Tibial nerve (tissue), 4 donors: Measurements from ENCODE around the gene CD81. TPM values are rescaled to one million over a fixed set of nuclear protein-coding genes. Genes with fewer than 3 reads are reported as not detected.

ENCODE experiments used
- DNase-seq, 2 donors: peaks; one replicate each; pipeline ENCODE4 v3.0.0-alpha.2; 2019; ENCODE audit warnings: low spot score in 2 of 2
- H3K27ac ChIP-seq, 4 donors: fragments of 200-600 bp; sonication (generic) in 3 of 4; one replicate each; pipeline ENCODE4 v1.5.1; 2017 to 2019; ENCODE audit warnings: mild to moderate bottlenecking in 1 of 4
- H3K27me3 ChIP-seq, 2 donors: fragments of 200-600 bp; sonication (generic) in 1 of 2; one replicate each; pipeline versions ENCODE4 v1.5.1 to v1.6.0; 2017 to 2019
- H3K36me3 ChIP-seq, 3 donors: fragments of 200-600 bp; sonication (generic); one replicate each; pipeline ENCODE4 v1.5.1; 2018 to 2019
- H3K4me1 ChIP-seq, 4 donors: fragments of 200-600 bp; sonication (generic) in 3 of 4; one replicate each; pipeline ENCODE4 v1.5.1; 2017 to 2019
- H3K4me3 ChIP-seq, 4 donors: fragments of 200-600 bp; sonication (generic) in 3 of 4; one replicate each; pipeline ENCODE4 v1.5.1; 2017 to 2019; ENCODE audit warnings: mild to moderate bottlenecking in 1 of 4, moderate library complexity in 1 of 4
- H3K9me3 ChIP-seq, 4 donors: fragments of 200-600 bp; sonication (generic) in 3 of 4; one replicate each; pipeline ENCODE4 v1.5.1; 2017 to 2019
- EP300 ChIP-seq, 2 donors: sonication (generic); formaldehyde crosslinking; IDR thresholded peaks; one replicate each; pipeline ENCODE4 v1.6.1; 2017; ENCODE audit warnings: antibody characterized with exemption in 2 of 2, mild to moderate bottlenecking in 1 of 2
- POLR2A ChIP-seq, 2 donors: fragments of 450-650 bp; IDR thresholded peaks; one replicate each; pipeline ENCODE4 v1.6.1; 2017; ENCODE audit warnings: antibody characterized with exemption in 2 of 2, mild to moderate bottlenecking in 2 of 2, moderate library complexity in 2 of 2
- WGBS, 2 donors: methylation state at CpG; one replicate each; pipeline ENCODE4 v1.1.5; 2018; 5-methylcytosine and 5-hydroxymethylcytosine counted together
- total RNA-seq, 4 donors: library from RNA; depleted of rRNA; stranded (reverse); fragments of >200 nt; gene quantifications; one replicate each; pipeline ENCODE4 v1.1.0, GENCODE V29; 2016
- TF ChIP-seq, protein P1 (sequence below), 5 experiments: fragments of 200-600 bp in 3 of 5; fragments of 450-650 bp in 2 of 5; sonication (generic) in 3 of 5; IDR thresholded peaks; one replicate each; pipeline ENCODE4 v1.5.1; 2016 to 2019; ENCODE audit warnings: antibody characterized with exemption in 5 of 5, mild to moderate bottlenecking in 3 of 5, moderate library complexity in 2 of 5

The CD81 gene
- total RNA-seq: 100 to 1,000 TPM; 650 to 822 (median 674) TPM

DNA sequence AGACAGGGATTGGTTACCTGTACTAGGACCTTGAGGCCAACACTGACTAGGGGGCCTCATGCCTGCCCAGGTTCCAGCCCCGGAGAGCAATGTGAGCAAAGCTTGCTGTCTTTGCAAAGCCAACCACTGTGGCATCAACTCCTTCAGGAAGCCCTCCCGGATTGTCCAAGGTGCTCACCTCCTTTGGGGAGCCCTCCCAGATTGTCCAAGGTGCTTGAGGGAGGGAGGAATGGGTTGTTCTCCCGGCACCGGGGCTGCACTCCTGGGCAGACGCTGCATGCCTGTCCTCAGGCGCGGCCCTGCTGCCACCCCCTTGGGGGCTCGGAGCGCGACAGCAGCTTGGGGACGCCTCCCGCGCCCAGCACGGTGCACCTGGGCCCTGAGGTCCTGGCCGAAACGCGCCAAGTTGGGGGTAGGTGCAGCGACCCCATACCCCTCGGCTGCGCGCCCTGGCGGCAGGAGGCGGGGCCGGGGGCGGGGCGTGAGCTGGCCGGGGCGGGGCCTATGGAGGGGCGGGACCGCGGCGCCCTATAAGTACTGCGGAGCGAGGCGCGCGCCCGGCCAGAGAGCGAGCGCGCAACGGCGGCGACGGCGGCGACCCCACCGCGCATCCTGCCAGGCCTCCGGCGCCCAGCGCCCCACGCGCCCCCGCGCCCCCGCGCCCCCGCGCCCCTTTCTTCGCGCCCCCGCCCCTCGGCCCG, at the start of gene CD81:
CD81 (plus strand) TSS at position 560 of the 701 bp plus-strand sequence. CDS start 240 bp downstream, outside the sequence.
- H3K27ac ChIP-seq: peak within 1 kb of the TSS; percentile 94 to 99 (median 98)
- peaks cover 3 to 41% (median 33%) of the 10 kb centered on the region in 4 donors for H3K4me1 ChIP-seq
- H3K9me3 ChIP-seq: no peaks in the 10 kb centered on the region
- TF ChIP-seq, protein P1, sequence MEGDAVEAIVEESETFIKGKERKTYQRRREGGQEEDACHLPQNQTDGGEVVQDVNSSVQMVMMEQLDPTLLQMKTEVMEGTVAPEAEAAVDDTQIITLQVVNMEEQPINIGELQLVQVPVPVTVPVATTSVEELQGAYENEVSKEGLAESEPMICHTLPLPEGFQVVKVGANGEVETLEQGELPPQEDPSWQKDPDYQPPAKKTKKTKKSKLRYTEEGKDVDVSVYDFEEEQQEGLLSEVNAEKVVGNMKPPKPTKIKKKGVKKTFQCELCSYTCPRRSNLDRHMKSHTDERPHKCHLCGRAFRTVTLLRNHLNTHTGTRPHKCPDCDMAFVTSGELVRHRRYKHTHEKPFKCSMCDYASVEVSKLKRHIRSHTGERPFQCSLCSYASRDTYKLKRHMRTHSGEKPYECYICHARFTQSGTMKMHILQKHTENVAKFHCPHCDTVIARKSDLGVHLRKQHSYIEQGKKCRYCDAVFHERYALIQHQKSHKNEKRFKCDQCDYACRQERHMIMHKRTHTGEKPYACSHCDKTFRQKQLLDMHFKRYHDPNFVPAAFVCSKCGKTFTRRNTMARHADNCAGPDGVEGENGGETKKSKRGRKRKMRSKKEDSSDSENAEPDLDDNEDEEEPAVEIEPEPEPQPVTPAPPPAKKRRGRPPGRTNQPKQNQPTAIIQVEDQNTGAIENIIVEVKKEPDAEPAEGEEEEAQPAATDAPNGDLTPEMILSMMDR (IDR thresholded peaks at IDR 0.05): peak in 1 of 5 experiments; percentile 6
- TF ChIP-seq POLR2A (IDR thresholded peaks at IDR 0.05) (no peak), EP300 (IDR thresholded peaks at IDR 0.05) (peak in 1 of 2 donors; percentile 81)
- H3K4me3 ChIP-seq: peak within 1 kb of the TSS; percentile 69 to 97 (median 86)
- DNase-seq: peak in 1 of 2 donors; percentile 45
- no peaks in the 10 kb centered on the region for H3K36me3 ChIP-seq
- WGBS, 2 donors: 44 to 50% methylated on average over 2 of the region's 65 CpGs
- H3K27me3 ChIP-seq: no peaks in the 10 kb centered on the region

- TF ChIP-seq, protein P1 (IDR thresholded peaks at IDR 0.05): no peak
- TF ChIP-seq EP300 (IDR thresholded peaks at IDR 0.05): no peak
- no peak for TF ChIP-seq POLR2A (IDR thresholded peaks at IDR 0.05)
- Histone ChIP-seq H3K9me3 (no peaks in the 10 kb centered on the region), H3K27me3 (no peaks in the 10 kb centered on the region), H3K27ac (no peak overlapping the region), H3K4me1 (no peaks in the 10 kb centered on the region), H3K36me3 (no peaks in the 10 kb centered on the region), H3K4me3 (no peak overlapping the region)
- DNase-seq: no peak
- WGBS, 2 donors: 86 to 87% methylated on average over 11 of the region's 11 CpGs
Observed at GRCh38 chr11:2328021-2328420, 49.1 kb upstream of the CD81 start.

DNA sequence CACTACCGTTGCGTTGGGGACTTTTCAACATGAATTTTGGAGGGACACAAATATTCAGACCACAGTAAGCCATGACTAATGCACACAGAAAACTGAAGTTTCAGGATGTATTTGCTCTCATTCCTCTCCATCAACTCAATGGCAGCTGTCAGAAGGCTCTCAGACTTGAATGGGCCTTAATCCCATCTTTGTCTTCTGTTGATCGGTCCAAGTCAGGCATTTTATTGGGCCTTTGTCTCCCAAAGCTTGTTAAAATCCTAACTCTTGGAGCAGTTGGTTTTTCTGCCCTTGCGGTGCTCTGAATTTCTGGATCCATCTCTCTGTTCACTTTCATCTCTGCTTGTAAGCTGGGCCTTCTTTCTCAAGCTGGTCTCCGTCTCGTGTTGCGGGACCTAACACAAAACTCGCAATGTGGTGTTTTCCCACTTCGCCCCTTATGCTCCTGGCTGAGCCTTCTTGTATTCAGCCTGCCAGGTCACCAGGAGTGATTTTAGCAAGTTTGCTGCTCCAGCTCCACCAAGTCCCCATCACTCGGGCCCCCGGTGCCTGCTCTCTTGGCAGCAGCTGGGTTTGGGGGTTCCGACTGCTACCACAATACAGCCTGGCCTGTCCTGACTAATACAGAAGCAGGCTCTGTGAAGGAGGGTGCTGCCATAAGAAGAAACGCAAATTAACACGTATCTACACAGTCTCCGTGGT, 48.3 kb upstream of the CD81 start:
- DNase-seq: no peak
- WGBS, 2 donors: 94% methylated on average over 15 of the region's 15 CpGs
- Histone ChIP-seq H3K27me3 (no peaks in the 10 kb centered on the region), H3K4me3 (no peak overlapping the region), H3K27ac (no peak overlapping the region), H3K9me3 (no peaks in the 10 kb centered on the region), H3K4me1 (no peaks in the 10 kb centered on the region), H3K36me3 (no peaks in the 10 kb centered on the region)
- no peak for TF ChIP-seq POLR2A (IDR thresholded peaks at IDR 0.05)
- TF ChIP-seq, protein P1 (IDR thresholded peaks at IDR 0.05): no peak
- no peak for TF ChIP-seq EP300 (IDR thresholded peaks at IDR 0.05)

DNA sequence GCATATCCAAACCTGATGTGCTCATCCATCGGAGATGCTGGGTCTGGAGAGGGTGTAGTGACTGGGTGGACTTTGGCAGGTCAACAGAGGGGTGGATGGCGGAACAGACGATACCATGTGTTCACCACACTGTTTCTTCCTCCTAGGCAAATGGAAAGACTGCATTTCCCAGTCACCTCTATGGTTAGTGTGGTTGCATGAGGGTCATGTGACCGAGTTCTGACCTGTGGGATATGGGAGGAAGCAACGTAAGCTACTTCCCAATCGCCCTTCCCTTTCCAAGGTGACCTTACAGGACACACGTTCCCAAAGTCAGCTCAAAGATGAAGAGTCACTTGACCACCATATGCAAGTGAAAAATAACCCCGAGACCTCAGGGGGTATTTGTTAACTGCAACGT, 47.6 kb upstream of the CD81 start:
- no peaks in the 10 kb centered on the region for H3K4me1 ChIP-seq
- H3K27me3 ChIP-seq: no peaks in the 10 kb centered on the region
- no peak overlapping the region for H3K4me3 ChIP-seq
- no peaks in the 10 kb centered on the region for H3K36me3 ChIP-seq
- TF ChIP-seq EP300 (IDR thresholded peaks at IDR 0.05) (no peak), POLR2A (IDR thresholded peaks at IDR 0.05) (no peak)
- TF ChIP-seq, protein P1 (IDR thresholded peaks at IDR 0.05): no peak
- WGBS, 2 donors: 88% methylated on average over 9 of the region's 9 CpGs
- H3K27ac ChIP-seq: no peak overlapping the region
- DNase-seq: no peak
- no peaks in the 10 kb centered on the region for H3K9me3 ChIP-seq

DNA sequence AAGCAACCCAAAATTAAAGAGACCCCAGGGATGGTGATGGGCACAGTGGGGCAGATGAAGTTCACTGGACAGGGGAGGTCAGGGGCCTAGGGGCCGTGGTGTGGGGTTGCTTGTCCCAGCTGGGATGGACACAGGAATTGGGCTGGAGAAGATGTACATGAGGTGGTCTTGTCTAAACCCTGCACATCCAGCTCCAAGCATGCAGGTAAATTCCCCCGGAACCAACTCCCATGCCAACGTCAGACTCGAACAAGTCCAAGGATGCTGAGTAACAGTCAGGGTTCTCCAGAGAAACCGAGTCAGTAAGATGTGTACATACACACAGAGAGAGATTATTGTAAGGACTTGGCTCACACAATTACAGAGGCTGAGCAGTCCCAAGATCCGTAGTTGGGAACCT, 46.4 kb upstream of the CD81 start:
- no peak overlapping the region for H3K4me3 ChIP-seq
- 90 to 93% methylated on average over 6 of the region's 6 CpGs for WGBS, 2 donors

More for the DNA sequence above, 46.4 kb upstream of the CD81 start:
- H3K9me3 ChIP-seq: no peaks in the 10 kb centered on the region
- H3K27ac ChIP-seq: no peak overlapping the region
- no peaks in the 10 kb centered on the region for H3K4me1 ChIP-seq
- no peaks in the 10 kb centered on the region for H3K36me3 ChIP-seq
- no peak for DNase-seq
- H3K27me3 ChIP-seq: no peaks in the 10 kb centered on the region
- TF ChIP-seq EP300 (IDR thresholded peaks at IDR 0.05) (no peak), POLR2A (IDR thresholded peaks at IDR 0.05) (no peak)
- TF ChIP-seq, protein P1 (IDR thresholded peaks at IDR 0.05): no peak
